Neural cell (in vitro differentiated cells): Measurements from ENCODE around the gene WDR70. TPM values are rescaled to one million over a fixed set of nuclear protein-coding genes. Genes with fewer than 3 reads are reported as not detected.

Experiments
- H2AFZ ChIP-seq: fragments of 200-600, 300-800 bp; sonication (generic), shearing (Covaris generic); 2 replicates; pipeline ENCODE4 v1.6.0; 2014; ENCODE audit warnings: low read depth, mild to moderate bottlenecking, antibody characterized with exemption, low read length, moderate library complexity
- H3F3A ChIP-seq: fragments of 200-600 bp; shearing (Covaris generic); 2 replicates; pipeline ENCODE4 v1.6.1; 2016; ENCODE audit warnings: mild to moderate bottlenecking, moderate library complexity, mixed read lengths, antibody characterized with exemption, low read length; ENCODE audit not compliant: insufficient read depth, poor library complexity, severe bottlenecking
- H3K27ac ChIP-seq: fragments of 200-600, 300-800 bp; sonication (generic), shearing (Covaris generic); 2 replicates; pipeline ENCODE4 v1.5.1; 2014; ENCODE audit warnings: mild to moderate bottlenecking, low read length, moderate library complexity
- H3K27me3 ChIP-seq: fragments of 300-800, 200-600 bp; sonication (generic), shearing (Covaris generic); 2 replicates; pipeline ENCODE4 v1.6.0; 2014; ENCODE audit warnings: mild to moderate bottlenecking, low read depth, low read length, moderate library complexity; ENCODE audit not compliant: insufficient read depth
- H3K36me3 ChIP-seq: fragments of 300-800, 200-600 bp; sonication (generic), shearing (Covaris generic); 2 replicates; pipeline ENCODE4 v1.5.1; 2014; ENCODE audit warnings: mild to moderate bottlenecking, antibody characterized with exemption, low read length, moderate library complexity; ENCODE audit not compliant: insufficient read depth
- H3K4me2 ChIP-seq: fragments of 300-800, 200-600 bp; sonication (generic), shearing (Covaris generic); 2 replicates; pipeline ENCODE4 v1.6.0; 2014; ENCODE audit warnings: mild to moderate bottlenecking, low read length
- H3K4me3 ChIP-seq: fragments of 300-800, 200-600 bp; sonication (generic), shearing (Covaris generic); 2 replicates; pipeline ENCODE4 v1.5.1; 2014; ENCODE audit warnings: mild to moderate bottlenecking, low read length, moderate library complexity
- H3K79me2 ChIP-seq: fragments of 200-600 bp; shearing (Covaris generic); replicated peaks from 2 replicates; pipeline ENCODE4 v1.6.0; 2014; ENCODE audit warnings: mild to moderate bottlenecking, low read length, moderate library complexity; ENCODE audit not compliant: insufficient read depth
- H3K9ac ChIP-seq: fragments of 300-800, 200-600 bp; sonication (generic), shearing (Covaris generic); 2 replicates; pipeline ENCODE4 v1.6.1; 2016; ENCODE audit warnings: mild to moderate bottlenecking, low read length, mixed read lengths
- H3K9me2 ChIP-seq: fragments of 200-600 bp; shearing (Covaris generic); 2 replicates; pipeline ENCODE4 v1.6.1; 2016; ENCODE audit warnings: mild to moderate bottlenecking, low read length, mixed read lengths; ENCODE audit not compliant: insufficient read depth
- H3K9me3 ChIP-seq: fragments of 200-600, 300-800 bp; sonication (generic), shearing (Covaris generic); 2 replicates; pipeline ENCODE4 v1.6.1; 2016; ENCODE audit warnings: mild to moderate bottlenecking, mixed run types, low read length, moderate library complexity, mixed read lengths
- H4K20me1 ChIP-seq: fragments of 200-600 bp; shearing (Covaris generic); 2 replicates; pipeline ENCODE4 v1.6.1; 2016; ENCODE audit warnings: mild to moderate bottlenecking, mixed run types; ENCODE audit not compliant: insufficient read depth
- CTCF ChIP-seq: fragments of 450-650 bp; IDR thresholded peaks from 2 replicates; pipeline ENCODE4 v1.5.1; 2014; ENCODE audit warnings: antibody characterized with exemption, mild to moderate bottlenecking, moderate library complexity; ENCODE audit not compliant: poor library complexity, severe bottlenecking
- EP300 ChIP-seq: fragments of 450-650 bp; conservative IDR thresholded peaks from 2 replicates; pipeline ENCODE4 v1.6.1; 2014; ENCODE audit warnings: antibody characterized with exemption, mild to moderate bottlenecking, moderate library complexity; ENCODE audit not compliant: poor library complexity, severe bottlenecking
- EZH2 ChIP-seq: fragments of 200-600, 300-800 bp; shearing (Covaris generic), sonication (generic); IDR thresholded peaks from 2 replicates; pipeline ENCODE4 v1.6.1; 2014; ENCODE audit warnings: antibody characterized with exemption, low read length, borderline replicate concordance, mild to moderate bottlenecking; ENCODE audit not compliant: insufficient read depth, poor library complexity, severe bottlenecking
- MXI1 ChIP-seq: fragments of 450-650 bp; conservative IDR thresholded peaks from 2 replicates; pipeline ENCODE4 v1.6.1; 2014; ENCODE audit warnings: antibody characterized with exemption, mild to moderate bottlenecking; ENCODE audit not compliant: poor library complexity, severe bottlenecking
- POLR2AphosphoS5 ChIP-seq: IDR thresholded peaks from 2 replicates; pipeline ENCODE4 v1.6.1; 2012
- RAD21 ChIP-seq: fragments of 450-650 bp; conservative IDR thresholded peaks from 2 replicates; pipeline ENCODE4 v1.6.1; 2014; ENCODE audit warnings: antibody characterized with exemption, mild to moderate bottlenecking, moderate library complexity
- REST ChIP-seq: IDR thresholded peaks from 2 replicates; pipeline ENCODE4 v1.6.1; 2012; ENCODE audit warnings: borderline replicate concordance
- SMC3 ChIP-seq: fragments of 450-650 bp; conservative IDR thresholded peaks from 2 replicates; pipeline ENCODE4 v1.6.1; 2014; ENCODE audit warnings: antibody characterized with exemption, mild to moderate bottlenecking, moderate library complexity; ENCODE audit not compliant: poor library complexity
- TAF1 ChIP-seq: IDR thresholded peaks from 2 replicates; pipeline ENCODE4 v1.6.1; 2012; ENCODE audit warnings: low read depth
- polyA plus RNA-seq: library from polyadenylated mRNA; depleted of rRNA; stranded (reverse); fragments of >200 nt; gene quantifications from 2 replicates; pipeline ENCODE4 v1.2.3, GENCODE V29; 2014

The WDR70 gene
- polyA plus RNA-seq, 1 donor from 2014 or later: 40.9 TPM

GRCh38 chr5:37754976-37755375, 375.9 kb downstream of the WDR70 start:
- no peaks in the 10 kb centered on the region for H3F3A ChIP-seq

GRCh38 chr5:37755581-37755980, 376.5 kb downstream of the WDR70 start:
- Histone ChIP-seq H3F3A (no peaks in the 10 kb centered on the region), H2AFZ (no peak overlapping the region), H3K9me3 (no peaks in the 10 kb centered on the region), H4K20me1 (no peaks in the 10 kb centered on the region), H3K9ac (no peak overlapping the region), H3K36me3 (no peaks in the 10 kb centered on the region), H3K4me3 (no peak overlapping the region), H3K27me3 (no peaks in the 10 kb centered on the region), H3K9me2 (no peaks in the 10 kb centered on the region), H3K27ac (no peak overlapping the region), H3K4me2 (no peak overlapping the region), H3K79me2 (no peaks in the 10 kb centered on the region)
- no peak for TF ChIP-seq POLR2AphosphoS5
- TF ChIP-seq CTCF: no peak
- TF ChIP-seq EZH2: no peak
- TF ChIP-seq MXI1: no peak
- no peak for TF ChIP-seq REST
- no peak for TF ChIP-seq TAF1
- TF ChIP-seq RAD21: no peak

More at GRCh38 chr5:37754976-37755375, 375.9 kb downstream of the WDR70 start:
- Histone ChIP-seq H3K27ac (no peak overlapping the region), H3K4me2 (no peak overlapping the region), H3K79me2 (no peaks in the 10 kb centered on the region), H3K9me2 (no peaks in the 10 kb centered on the region), H4K20me1 (no peaks in the 10 kb centered on the region), H3K9ac (no peak overlapping the region), H3K9me3 (no peaks in the 10 kb centered on the region), H3K36me3 (no peaks in the 10 kb centered on the region), H3K4me3 (no peak overlapping the region), H2AFZ (no peak overlapping the region), H3K27me3 (no peaks in the 10 kb centered on the region)
- TF ChIP-seq EP300: no peak
- TF ChIP-seq POLR2AphosphoS5: no peak
- TF ChIP-seq REST: no peak
- TF ChIP-seq MXI1: no peak
- TF ChIP-seq SMC3: no peak
- TF ChIP-seq RAD21: no peak
- no peak for TF ChIP-seq TAF1
- no peak for TF ChIP-seq EZH2
- no peak for TF ChIP-seq CTCF
